Measurements from ENCODE around the gene KANK3.
"Not testable (repeated sequence)": the region's sequence is repeated elsewhere in the genome, so short reads cannot be mapped to it uniquely, and the experiment has no call there.

GRCh38 chr19:8276508-8276907, 66.6 kb downstream of the KANK3 start:
- not testable (repeated sequence) for TF ChIP-seq CTCF, POLR2A (IDR thresholded peaks at IDR 0.05)
